Subcutaneous abdominal adipose tissue (tissue), 5 donors: ENCODE results near the gene CTSE.

Experiments
- H3K27ac ChIP-seq: one replicate; pipeline ENCODE4 v1.7.0; 2013; ENCODE audit warnings: low read depth, mild to moderate bottlenecking, inconsistent platforms, low read length, moderate library complexity
- H3K27me3 ChIP-seq, 5 donors: one replicate each; pipeline ENCODE4 v1.7.0; 2013; ENCODE audit warnings: low read length in 5 of 5, inconsistent platforms in 1 of 5; ENCODE audit not compliant: control insufficient read depth in 5 of 5, insufficient read depth in 4 of 5
- H3K36me3 ChIP-seq, 5 donors: one replicate each; pipeline ENCODE4 v1.7.0; 2013; ENCODE audit warnings: low read length in 5 of 5; ENCODE audit not compliant: control insufficient read depth in 5 of 5, insufficient read depth in 5 of 5
- H3K4me1 ChIP-seq, 5 donors: one replicate each; pipeline ENCODE4 v1.7.0; 2013; ENCODE audit warnings: low read length in 5 of 5, mild to moderate bottlenecking in 3 of 5, moderate library complexity in 1 of 5; ENCODE audit not compliant: control insufficient read depth in 5 of 5, insufficient read depth in 5 of 5
- H3K4me3 ChIP-seq, 5 donors: one replicate each; pipeline ENCODE4 v1.7.0; 2013; ENCODE audit warnings: low read length in 5 of 5, low read depth in 1 of 5
- H3K9ac ChIP-seq, 5 donors: one replicate each; pipeline ENCODE4 v1.7.0; 2013; ENCODE audit warnings: low read length in 5 of 5, mild to moderate bottlenecking in 4 of 5, moderate library complexity in 3 of 5
- H3K9me3 ChIP-seq, 5 donors: one replicate each; pipeline ENCODE4 v1.7.0; 2013; ENCODE audit warnings: low read length in 5 of 5; ENCODE audit not compliant: control insufficient read depth in 5 of 5
- donor health status: healthy.
- donor health status: healthy.
- donor health status: healthy.
- donor health status: healthy.
- donor health status: healthy.

CTSE gene

GRCh38 chr1:205975387-205975998, 48.2 kb downstream of the CTSE start:
- H3K36me3 ChIP-seq = peaks cover 0 to 17% (median 4%) of the 10 kb centered on the region in 5 donors
- H3K27me3 ChIP-seq = no peaks in the 10 kb centered on the region
- peaks cover 0 to 6% (median 2%) of the 10 kb centered on the region in 5 donors for H3K4me1 ChIP-seq
- H3K9ac ChIP-seq = no peak overlapping the region
- no peak overlapping the region for H3K4me3 ChIP-seq
- no peak overlapping the region for H3K27ac ChIP-seq
- no peaks in the 10 kb centered on the region for H3K9me3 ChIP-seq

DNA sequence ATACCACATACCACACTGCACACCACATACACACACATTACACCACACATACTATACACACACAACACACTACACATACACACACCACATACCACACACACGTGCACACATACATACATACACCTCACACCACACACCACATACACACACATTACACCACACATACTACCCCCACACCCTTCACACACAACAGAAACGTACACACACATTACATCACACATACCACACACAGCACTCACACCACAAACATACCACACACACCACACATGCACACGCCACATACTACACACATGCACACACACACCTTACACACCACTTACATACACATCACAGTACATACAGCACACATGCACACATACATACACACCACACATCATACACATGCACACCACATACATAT, 49.0 kb downstream of the CTSE start:
- no peaks in the 10 kb centered on the region for H3K27me3 ChIP-seq
- H3K36me3 ChIP-seq = peaks cover 0 to 10% (median 4%) of the 10 kb centered on the region in 5 donors
- H3K4me3 ChIP-seq = no peak overlapping the region
- H3K9ac ChIP-seq = no peak overlapping the region
- H3K4me1 ChIP-seq = peaks cover 0 to 6% (median 2%) of the 10 kb centered on the region in 5 donors
- H3K9me3 ChIP-seq = no peaks in the 10 kb centered on the region
- no peak overlapping the region for H3K27ac ChIP-seq

DNA sequence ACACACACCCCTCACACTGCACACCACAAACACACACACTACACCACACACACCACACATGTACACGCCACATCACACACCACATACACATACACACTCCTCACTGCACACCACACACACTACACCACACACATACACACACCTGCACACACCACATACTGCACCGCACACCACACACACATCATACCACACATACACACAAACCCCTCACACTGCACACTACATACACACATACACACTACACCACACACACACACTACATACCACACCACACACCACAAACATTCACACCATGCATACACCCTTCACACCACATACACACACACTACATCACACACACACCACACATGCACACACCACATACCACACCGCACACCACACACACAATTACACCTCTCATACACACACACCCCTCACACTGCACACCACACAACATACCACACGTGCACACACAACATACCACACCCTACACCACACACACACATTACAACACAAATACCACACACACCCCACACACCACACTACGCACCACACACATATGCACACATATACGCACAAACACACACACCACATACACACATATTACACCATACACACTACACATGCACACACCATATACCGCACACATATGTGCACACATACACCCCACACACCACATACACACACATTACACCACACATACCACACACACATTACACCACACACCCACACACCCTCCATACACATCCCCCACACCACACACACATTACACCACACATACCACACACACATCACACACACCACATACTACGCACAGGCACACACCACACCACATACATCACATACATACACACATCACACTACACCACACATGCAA, 50.1 kb downstream of the CTSE start:
- Histone ChIP-seq H3K4me3 (no peak overlapping the region), H3K9me3 (no peaks in the 10 kb centered on the region), H3K9ac (no peak overlapping the region), H3K36me3 (peaks cover 0 to 7% (median 4%) of the 10 kb centered on the region in 5 donors), H3K4me1 (peaks cover 0 to 6% (median 2%) of the 10 kb centered on the region in 5 donors), H3K27ac (no peak overlapping the region), H3K27me3 (no peaks in the 10 kb centered on the region)

DNA sequence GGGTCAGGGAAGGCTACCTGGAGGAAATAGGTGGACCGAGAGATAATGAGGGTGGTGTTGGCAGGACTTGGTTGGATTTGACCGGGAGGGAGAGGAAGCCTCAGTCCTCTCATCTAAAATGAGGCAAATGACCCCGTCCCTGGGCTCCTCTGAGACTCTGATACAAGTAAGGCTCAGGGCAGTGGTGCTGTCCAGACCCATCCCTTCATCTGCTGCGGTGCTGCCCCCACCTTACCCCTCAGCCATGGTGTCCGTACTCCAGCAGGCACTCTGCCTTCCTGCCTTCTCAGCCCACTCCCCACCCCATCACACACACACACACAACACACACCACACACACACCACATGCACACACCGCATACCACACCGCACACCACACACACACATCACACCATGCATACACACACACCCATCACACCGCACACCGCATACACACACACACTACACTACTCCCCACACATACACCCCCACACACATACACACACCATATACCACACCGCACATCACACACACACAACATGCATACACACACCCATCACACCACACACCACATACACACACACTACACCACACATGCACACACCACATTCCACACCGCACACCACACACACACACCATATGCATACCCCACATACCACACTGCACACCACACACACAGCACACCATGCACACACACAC, 51.1 kb downstream of the CTSE start:
- peaks cover 0 to 6% (median 2%) of the 10 kb centered on the region in 5 donors for H3K4me1 ChIP-seq
- H3K27me3 ChIP-seq = no peaks in the 10 kb centered on the region
- H3K27ac ChIP-seq = no peak overlapping the region
- H3K9ac ChIP-seq = no peak overlapping the region
- H3K9me3 ChIP-seq = no peaks in the 10 kb centered on the region
- no peak overlapping the region for H3K4me3 ChIP-seq
- no peaks in the 10 kb centered on the region for H3K36me3 ChIP-seq

DNA sequence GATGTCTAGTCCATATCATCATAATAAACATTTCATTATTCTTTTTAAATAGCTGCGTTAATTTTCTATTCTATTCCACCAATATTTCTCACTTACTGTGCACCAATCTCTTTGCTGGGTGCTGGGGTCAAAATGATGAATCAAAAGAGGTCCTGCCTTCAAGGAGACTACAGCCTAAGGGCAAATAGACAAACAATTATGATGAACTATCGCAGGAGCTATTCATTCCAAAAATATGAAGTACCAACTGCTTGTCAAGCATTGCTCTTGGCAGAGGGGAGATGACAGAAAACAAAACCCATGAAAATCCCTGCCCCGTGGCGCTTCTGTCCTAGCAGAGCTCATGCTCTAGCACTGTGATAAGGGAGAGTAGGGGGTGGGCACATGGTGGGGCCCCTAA, 51.6 kb downstream of the CTSE start:
- no peak overlapping the region for H3K4me3 ChIP-seq
- H3K9me3 ChIP-seq = no peaks in the 10 kb centered on the region
- no peak overlapping the region for H3K27ac ChIP-seq
- H3K9ac ChIP-seq = no peak overlapping the region
- H3K4me1 ChIP-seq = peaks cover 0 to 5% (median 2%) of the 10 kb centered on the region in 5 donors
- no peaks in the 10 kb centered on the region for H3K27me3 ChIP-seq
- H3K36me3 ChIP-seq = no peaks in the 10 kb centered on the region

GRCh38 chr1:205971082-205971481, 52.6 kb downstream of the CTSE start:
- Histone ChIP-seq H3K4me1 (no peaks in the 10 kb centered on the region), H3K9me3 (no peaks in the 10 kb centered on the region), H3K4me3 (no peak overlapping the region), H3K9ac (no peak overlapping the region), H3K36me3 (no peaks in the 10 kb centered on the region), H3K27ac (no peak overlapping the region), H3K27me3 (no peaks in the 10 kb centered on the region)

- Histone ChIP-seq H3K36me3 (no peaks in the 10 kb centered on the region), H3K4me1 (no peaks in the 10 kb centered on the region), H3K9ac (no peak overlapping the region), H3K27ac (no peak overlapping the region), H3K27me3 (no peaks in the 10 kb centered on the region), H3K4me3 (no peak overlapping the region), H3K9me3 (no peaks in the 10 kb centered on the region)
Observed at GRCh38 chr1:205970486-205970885, 53.2 kb downstream of the CTSE start.

DNA sequence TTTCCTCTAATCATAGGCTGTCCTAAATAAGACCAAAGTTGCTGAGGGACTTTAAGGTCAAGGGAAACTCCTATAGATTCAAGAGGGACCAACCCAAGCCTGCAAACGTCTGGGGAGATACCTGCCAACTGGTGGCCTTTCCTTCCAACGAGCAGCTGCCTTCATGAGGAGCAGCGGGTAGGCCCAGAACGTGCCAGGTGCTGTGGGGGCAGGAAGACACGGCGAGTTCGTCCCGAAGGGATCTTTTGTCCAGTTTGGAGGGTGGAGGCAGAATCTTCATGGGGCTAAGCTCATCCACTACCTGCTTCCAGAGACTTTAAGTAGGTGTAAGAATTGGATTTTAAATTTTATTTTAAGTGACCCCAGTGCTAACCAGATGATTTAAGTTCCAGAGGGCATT, 54.5 kb downstream of the CTSE start:
- Histone ChIP-seq H3K27ac (no peak overlapping the region), H3K9me3 (no peaks in the 10 kb centered on the region), H3K4me1 (no peaks in the 10 kb centered on the region), H3K4me3 (no peak overlapping the region), H3K9ac (no peak overlapping the region), H3K27me3 (peaks cover 0 to 2% (median 0%) of the 10 kb centered on the region in 5 donors), H3K36me3 (no peaks in the 10 kb centered on the region)

DNA sequence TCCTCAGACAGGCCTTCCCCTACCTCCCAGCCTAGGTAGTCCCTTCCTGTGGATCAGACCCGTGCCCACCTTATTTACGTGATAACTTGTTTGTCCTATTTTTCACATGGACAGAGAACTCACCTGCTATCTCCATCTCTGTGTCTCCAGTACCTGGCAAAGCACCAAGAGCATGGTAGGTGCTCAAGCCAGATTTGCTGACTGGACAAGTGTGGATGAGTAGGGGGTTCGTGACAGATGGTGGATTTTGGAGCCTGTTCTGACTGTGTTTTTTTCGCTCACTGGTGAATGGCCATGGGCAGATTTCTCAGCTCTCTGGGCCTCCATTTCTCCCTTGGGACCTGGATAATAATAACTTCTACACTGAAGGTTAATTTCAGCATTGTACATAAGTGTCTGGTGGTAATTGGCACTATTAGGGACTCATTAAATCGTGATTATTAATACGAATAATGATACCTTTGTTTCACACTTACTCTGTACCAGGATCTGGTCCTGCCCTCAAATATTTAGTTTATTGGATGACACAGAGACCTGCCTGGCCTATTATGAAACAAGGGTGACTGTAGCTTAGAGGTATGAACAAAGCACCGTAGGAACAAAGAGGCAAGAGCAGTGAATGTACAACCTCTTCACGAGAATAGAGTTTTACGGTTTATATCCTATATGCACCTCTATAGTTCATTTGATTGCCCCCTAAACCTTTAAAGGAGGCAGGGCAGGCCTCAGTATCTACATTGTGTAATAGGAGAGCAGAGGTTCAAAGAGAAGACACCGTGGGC, 56.0 kb downstream of the CTSE start:
- Histone ChIP-seq H3K9ac (no peak overlapping the region), H3K4me3 (no peak overlapping the region), H3K27me3 (peaks cover 0 to 3% (median 2%) of the 10 kb centered on the region in 5 donors), H3K4me1 (peaks cover 0 to 4% (median 0%) of the 10 kb centered on the region in 5 donors), H3K9me3 (no peaks in the 10 kb centered on the region), H3K27ac (no peak overlapping the region), H3K36me3 (no peaks in the 10 kb centered on the region)
